IPS-NIHi7 (cell line): ENCODE measurements around the gene PRPS2.

Experiments used
- DNase-seq: peaks from one replicate; pipeline ENCODE4 v3.0.0; 2012; ENCODE audit warnings: mixed read lengths; ENCODE audit errors: extremely low spot score

The PRPS2 gene

GRCh38 chrX:12791257-12792228 is at the start of gene PRPS2:
Gene PRPS2 (plus strand): TSS chrX:12791412. CDS start chrX:12791498, 86 bp downstream.
- peak; percentile 91 for DNase-seq

DNA sequence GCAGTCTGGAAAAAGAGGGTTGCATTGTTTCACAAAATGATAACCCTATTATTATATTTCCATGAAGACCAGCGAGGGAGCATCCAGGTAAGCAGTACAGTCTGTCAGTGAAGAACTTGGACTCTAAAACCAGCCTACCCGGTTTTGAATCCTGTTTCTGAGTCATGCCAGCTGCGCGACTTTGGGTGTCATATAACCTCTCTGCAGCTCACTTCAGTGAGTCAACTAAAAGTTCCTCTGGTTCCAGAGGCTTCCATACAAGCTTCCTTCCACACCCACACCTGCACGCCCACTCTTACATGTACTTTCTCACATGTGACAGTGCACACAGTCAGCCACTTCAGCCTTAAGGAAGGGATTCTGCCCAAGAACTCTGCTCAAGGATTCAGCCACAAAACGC is 49.8 kb upstream of the PRPS2 start:
- no peak for DNase-seq

- DNase-seq, result no peak
Measured at GRCh38 chrX:12747433-12747832, 43.8 kb upstream of the PRPS2 start.

DNA sequence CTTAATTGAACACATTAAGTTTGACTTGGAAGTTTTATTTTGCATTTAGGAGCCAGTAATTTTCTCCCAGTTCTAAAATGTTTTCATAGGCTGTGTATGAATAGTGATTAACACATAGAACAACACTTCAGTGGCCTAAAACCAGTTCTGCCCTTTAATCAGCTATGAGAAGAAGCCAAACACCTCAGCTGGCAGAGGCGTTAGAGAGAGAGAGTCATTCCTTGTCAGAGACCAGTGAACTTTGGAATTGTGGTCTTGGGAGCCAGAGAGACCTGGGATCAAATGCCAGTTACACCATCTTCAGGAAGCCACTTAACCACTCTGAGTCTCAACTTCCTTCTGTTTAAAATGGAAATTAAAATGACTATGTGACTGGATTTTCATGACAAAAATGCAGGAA is 39.3 kb upstream of the PRPS2 start:
- no peak for DNase-seq

GRCh38 chrX:12753366-12753765 is 37.8 kb upstream of the PRPS2 start:
- no peak for DNase-seq

- DNase-seq, result no peak
Measured at GRCh38 chrX:12758291-12758690, 32.9 kb upstream of the PRPS2 start.

GRCh38 chrX:12767856-12768255 is 23.4 kb upstream of the PRPS2 start:
- no peak for DNase-seq

DNA sequence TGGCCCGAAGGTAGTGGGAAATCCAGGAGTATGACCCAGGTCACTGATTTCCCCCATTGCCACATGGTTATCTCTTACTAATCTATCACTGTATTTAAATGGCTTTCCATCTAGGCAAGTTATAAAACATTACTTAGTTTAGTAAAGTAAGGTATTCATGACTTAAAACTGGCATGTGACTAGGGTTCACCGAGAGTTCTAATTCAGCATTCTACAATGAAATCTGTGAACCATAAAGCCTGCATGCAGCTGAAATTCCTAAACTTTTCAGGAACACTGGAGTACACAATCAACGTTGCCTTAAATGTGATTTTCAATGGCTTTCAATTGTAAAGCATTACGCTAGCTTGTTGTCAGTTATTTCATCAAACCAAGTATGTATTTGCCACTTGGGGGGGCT is 22.7 kb upstream of the PRPS2 start:
- DNase-seq, result no peak

DNA sequence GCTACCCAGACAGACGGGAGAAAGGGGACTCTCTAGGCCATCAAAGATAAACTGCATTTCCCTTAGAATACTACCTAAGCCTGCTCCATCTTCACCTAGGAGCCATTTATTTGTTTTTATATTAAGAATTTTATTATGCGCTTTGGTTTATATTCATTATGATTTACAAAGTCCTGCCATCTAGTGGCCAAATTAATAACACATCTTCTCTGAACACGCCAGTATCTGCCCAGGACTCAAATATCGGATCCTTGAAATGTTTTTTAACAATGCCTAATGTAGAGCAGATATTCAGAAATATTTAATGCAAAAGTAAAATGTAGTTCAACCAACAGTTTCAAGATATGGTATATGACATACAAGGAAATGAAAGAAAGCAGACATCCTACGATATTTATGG is 20.8 kb upstream of the PRPS2 start:
- DNase-seq, result no peak

DNA sequence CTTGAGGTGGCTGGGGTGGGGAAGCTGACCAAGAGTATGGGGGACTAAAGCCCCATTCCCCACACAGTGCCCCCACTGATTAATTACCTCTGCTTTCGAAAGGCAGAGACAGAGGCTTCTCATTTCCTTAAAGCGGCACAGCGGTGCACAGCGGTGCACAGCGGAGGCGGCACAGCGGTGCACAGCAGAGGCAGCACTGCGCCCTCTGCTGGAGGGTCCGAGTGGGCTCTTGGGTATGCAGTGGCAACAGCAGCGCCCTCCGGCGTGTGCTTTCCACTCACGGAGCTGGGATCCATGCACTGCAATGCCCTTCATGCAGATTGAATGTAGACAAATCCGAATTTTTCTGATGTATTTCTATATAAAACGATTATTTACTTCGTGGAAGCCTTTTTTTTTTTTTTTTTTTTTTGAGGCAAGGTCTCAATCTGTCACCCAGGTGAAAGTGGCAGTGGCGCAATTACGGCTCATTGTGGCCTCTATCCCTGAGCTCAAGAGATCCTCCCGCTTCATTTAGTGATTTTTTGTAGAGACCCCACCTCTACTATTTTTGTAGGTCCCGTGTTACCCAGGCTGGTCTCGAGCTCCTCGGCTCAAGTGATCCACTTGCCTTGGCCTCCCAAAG is 19.7 kb upstream of the PRPS2 start:
- DNase-seq, result peak; percentile 82

DNA sequence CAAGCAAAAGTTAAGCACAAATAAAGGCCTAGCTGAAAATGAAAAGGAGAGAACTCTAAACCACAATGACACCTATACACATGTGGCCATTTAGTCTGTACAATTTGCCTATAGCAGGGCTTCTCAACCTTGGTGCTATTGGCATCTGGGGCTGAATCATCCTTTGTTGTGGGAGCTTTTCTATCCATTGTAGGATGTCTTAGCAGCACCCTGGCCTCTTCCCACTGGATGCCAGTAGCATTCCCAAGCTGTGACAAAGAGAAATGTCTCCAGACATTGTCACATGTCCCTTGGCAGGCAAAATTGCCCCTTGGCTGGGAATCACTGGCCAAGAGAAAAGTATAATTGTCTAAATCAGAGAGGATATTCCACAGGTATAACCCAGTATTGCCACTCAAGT is 13.5 kb upstream of the PRPS2 start:
- no peak for DNase-seq

DNA sequence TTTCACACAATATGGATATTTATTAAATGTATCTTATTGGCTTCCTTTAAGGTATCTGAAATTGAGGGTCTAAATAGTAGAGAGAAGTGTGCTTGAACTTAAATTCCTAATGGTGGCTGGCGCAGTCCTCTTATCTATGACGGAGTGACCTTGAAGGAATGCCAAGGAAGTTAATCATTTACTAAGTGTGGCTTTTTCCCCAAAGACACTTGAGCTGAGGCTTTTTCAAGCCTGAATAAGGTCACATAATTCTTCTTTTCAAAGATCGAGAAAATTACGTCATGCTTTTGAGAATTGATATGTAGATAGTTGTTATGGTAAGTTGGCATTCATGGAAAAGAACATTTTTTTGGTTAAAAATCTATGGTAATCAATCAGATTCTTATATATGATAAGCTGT is 11.7 kb upstream of the PRPS2 start:
- DNase-seq, result no peak

DNA sequence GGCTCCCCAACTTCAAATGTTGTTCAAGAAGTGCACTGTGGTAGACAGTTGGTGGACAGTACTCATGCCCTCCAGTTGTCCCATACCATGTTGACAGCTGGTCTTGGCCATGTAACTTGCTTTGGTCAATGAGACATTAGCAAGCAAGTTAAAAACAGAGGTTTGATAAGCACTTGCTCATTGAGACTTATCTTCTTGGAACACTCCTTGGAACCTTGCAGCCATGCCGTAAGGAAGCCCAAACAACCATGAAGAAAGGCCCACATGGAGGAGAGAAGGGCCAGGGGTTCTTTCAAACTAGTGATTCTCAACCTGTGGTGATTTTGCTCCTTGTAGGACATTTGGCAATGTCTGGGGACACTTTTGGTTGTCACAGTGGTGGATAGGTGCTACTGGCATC is 2.6 kb upstream of the PRPS2 start:
- no peak for DNase-seq

DNA sequence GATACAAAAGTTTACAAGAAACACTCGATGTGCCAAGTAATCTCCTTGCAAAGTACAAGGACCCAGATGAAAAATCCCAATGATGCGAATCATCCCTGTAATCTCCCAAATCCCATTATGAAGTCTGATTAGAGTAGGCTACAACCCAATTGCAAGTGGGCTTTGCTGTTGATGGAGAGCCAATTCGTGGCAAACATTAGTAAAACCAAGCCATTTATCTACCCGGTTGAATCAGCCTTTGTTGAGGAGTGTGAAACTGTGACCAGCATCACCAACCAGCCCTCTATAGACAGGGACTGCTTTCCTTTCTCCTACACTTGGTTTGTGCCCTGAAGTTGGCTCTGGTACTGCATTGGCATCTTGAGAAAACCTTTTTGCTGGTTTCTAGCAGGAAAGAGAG is 1.2 kb upstream of the PRPS2 start:
- no peak for DNase-seq

GRCh38 chrX:12790885-12791256 is 341 bp upstream of the PRPS2 start:
- no peak for DNase-seq

DNA sequence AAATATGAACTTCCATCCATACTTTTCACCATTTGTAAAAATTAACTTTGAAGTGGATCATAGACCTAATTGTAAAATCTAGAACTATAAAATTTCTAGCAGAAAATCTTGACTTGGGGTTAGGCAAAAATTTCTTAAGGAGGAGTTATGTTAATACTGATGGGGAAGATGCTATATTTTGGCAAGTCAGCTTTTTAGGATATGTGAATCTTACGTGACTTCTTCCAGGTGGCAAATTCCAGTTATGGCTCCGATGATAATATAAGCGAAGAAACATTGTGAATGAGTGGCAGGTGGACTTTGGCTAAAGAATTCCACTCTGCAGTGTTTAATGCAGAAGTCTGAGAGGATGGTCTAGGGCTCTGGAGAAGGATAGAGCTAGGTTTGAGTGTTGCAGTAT is 1.5 kb downstream of the PRPS2 start:
- DNase-seq, result no peak

DNA sequence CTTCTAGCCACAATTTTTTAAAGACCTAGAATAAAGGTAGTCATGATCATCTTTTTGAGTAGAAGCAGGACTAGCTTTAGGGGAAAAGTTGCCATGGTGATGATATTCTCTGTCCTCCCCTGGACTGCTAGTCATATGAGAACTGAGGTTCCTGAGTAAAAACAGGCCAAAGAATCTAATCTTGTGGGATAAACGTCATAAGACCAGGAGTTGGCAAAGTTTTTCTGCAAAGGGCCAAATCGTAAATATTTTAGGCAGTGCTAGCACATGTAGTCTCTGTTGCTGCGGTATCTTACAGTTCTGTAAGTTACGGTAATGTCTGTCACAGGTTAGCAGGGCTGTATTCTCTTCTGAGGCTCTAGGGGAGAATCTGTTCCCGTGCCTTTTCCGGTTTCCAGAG is 3.4 kb downstream of the PRPS2 start:
- DNase-seq, result no peak

- DNase-seq, result no peak
Measured at GRCh38 chrX:12798601-12799000, 7.4 kb downstream of the PRPS2 start.

GRCh38 chrX:12799118-12799517 is 7.9 kb downstream of the PRPS2 start:
- DNase-seq, result no peak

GRCh38 chrX:12802741-12803140 is 11.5 kb downstream of the PRPS2 start:
- DNase-seq, result no peak

- DNase-seq, result no peak
Measured at GRCh38 chrX:12804655-12805054, 13.4 kb downstream of the PRPS2 start.

- DNase-seq, result no peak
Measured at GRCh38 chrX:12805333-12805732, 14.1 kb downstream of the PRPS2 start.

DNA sequence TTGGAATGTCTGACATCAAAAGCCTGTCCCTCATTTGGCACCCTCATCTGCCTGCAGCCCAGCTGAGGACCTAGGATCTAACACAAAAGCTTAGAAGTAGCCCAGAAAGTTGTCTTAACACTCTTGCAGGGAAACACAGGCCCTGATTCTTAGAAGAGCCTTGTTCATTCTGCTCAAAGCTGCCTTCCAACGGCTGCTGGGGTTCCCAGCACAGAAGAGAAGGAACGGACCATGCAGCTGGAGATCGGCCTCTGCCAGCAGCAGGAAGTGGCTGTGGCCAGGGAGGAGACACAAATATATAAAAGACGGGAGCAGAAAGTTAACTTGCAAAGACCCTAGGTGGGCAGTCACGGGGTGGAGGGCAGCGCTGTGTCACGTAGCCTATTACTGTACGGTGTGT is 20.4 kb downstream of the PRPS2 start:
- DNase-seq, result no peak
